Mammary epithelial cell (primary cell): ENCODE data around the gene FGF19.

Experiments used
- EZH2 ChIP-seq: IDR thresholded peaks from 2 replicates; pipeline ENCODE4 v1.6.1; 2012; ENCODE audit warnings: low read length, inconsistent platforms, borderline replicate concordance
- TF ChIP-seq, protein P1 (sequence below), 2 donors: IDR thresholded peaks in 1 of 2; conservative IDR thresholded peaks in 1 of 2; 2 replicates each; pipeline ENCODE4 v1.5.1; 2011 to 2012; ENCODE audit warnings: inconsistent platforms in 2 of 2, low read length in 2 of 2, mild to moderate bottlenecking in 2 of 2, control low read depth in 1 of 2, low read depth in 1 of 2; ENCODE audit not compliant: insufficient read depth in 1 of 2; ENCODE audit errors: extremely low read depth in 1 of 2

DNA sequence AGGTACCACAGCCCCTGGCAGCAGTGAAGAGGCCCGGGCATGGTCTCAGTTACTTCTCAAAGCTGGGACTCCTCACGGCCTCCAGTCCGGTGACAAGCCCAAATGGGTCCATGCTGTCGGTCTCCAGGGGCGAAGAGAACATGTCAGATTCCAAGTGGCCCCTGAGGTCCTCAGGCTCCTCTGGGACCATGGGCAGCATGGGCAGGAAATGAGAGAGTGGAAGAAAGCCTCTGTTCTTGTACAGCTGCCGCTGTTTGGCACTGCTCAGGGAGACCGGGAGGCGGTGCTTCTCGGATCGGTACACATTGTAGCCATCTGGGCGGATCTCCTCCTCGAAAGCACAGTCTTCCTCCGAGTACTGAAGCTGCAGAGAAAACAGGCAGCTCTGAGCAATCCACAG, 4.6 kb downstream of the FGF19 start:
- TF ChIP-seq, protein P1, sequence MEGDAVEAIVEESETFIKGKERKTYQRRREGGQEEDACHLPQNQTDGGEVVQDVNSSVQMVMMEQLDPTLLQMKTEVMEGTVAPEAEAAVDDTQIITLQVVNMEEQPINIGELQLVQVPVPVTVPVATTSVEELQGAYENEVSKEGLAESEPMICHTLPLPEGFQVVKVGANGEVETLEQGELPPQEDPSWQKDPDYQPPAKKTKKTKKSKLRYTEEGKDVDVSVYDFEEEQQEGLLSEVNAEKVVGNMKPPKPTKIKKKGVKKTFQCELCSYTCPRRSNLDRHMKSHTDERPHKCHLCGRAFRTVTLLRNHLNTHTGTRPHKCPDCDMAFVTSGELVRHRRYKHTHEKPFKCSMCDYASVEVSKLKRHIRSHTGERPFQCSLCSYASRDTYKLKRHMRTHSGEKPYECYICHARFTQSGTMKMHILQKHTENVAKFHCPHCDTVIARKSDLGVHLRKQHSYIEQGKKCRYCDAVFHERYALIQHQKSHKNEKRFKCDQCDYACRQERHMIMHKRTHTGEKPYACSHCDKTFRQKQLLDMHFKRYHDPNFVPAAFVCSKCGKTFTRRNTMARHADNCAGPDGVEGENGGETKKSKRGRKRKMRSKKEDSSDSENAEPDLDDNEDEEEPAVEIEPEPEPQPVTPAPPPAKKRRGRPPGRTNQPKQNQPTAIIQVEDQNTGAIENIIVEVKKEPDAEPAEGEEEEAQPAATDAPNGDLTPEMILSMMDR (conservative IDR thresholded peaks at IDR 0.05 in 1 of 2, IDR thresholded peaks at IDR 0.05 in 1 of 2; ENCODE audit: extremely low read depth in 1 of 2, insufficient read depth in 1 of 2, low read depth in 1 of 2, low read length in 2 of 2): no peak
- no peak for TF ChIP-seq EZH2
